ENCODE results near the gene SSU72.

Gene SSU72

DNA sequence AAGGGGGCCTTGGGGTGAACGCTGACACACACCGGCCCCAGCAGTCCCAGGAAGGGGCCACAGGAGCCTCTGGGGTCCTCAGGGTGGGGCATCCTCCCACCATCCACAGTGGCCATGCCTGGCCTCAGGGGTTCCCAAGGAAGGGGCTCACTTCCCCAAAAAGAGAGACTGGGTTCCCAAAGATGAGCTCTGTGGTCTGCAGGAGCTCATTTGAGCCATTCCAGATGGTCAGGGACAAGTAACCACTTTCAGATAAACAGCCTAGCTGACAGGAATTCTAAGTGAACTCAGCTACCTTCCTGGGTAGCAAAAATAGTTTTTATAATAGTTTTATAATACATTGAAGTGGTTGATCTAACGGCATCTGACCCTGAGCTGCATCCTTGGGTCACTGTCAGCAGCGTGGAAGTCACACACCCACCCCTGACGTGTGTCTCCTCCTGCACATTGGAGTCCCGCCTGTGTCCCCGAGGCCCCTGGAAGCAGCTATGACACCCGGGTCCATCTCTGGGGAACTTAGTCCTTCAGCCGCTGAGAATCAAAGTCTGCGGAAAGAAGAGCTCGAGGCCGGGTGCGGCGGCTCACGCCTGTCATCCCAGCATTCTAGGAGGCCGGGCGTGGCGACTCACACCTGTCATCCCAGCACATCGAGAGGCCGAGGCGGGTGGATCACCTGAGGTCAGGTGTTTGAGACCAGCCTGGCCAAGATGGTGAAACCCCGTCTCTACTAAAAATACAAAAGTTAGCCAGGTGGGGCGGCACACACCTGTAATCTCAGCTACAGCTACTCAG is 28.5 kb downstream of the SSU72 start:
- H3K27ac ChIP-seq = no peak overlapping the region
- H3K27me3 ChIP-seq = peaks cover under 1% of the 10 kb centered on the region
- H3K36me3 ChIP-seq = peaks cover 69% of the 10 kb centered on the region
- no peak overlapping the region for H3K4me3 ChIP-seq
- H3K4me1 ChIP-seq = peaks cover 28% of the 10 kb centered on the region
- no peak for TF ChIP-seq Cebpa-rat (IDR thresholded peaks at IDR 0.05)
- peaks cover 90% of the 10 kb centered on the region for H4K20me1 ChIP-seq
- no peaks in the 10 kb centered on the region for H3K9me3 ChIP-seq
- no peak overlapping the region for H3K9ac ChIP-seq
- no peak overlapping the region for H3K4me2 ChIP-seq

DNA sequence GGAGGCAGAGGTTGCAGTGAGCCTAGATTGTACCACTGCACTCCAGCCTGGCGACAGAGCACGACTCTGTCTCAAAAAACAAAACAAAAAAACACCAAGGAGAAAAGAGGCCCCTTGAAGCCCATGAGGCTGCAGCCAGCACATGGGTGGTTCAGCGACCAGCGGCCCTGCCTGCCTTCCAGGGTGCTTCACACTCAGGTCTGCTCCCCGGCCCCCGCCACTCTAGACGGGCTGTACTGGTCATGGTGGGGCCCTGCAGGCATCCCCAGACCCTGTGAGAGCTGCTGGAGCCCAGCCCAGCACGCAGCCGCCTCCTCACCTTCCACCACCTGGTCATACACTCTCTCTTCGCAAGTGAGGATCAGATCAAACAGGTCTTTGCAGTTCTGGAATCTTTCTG is 30.1 kb downstream of the SSU72 start:
- Histone ChIP-seq H3K9me3 (no peaks in the 10 kb centered on the region), H3K4me3 (no peak overlapping the region), H3K4me1 (peaks cover 19% of the 10 kb centered on the region; the same call in 1 of the 2 replicates), H3K27ac (no peak overlapping the region), H3K4me2 (no peak overlapping the region), H3K36me3 (peaks cover 75% of the 10 kb centered on the region), H4K20me1 (peaks cover 81% of the 10 kb centered on the region), H3K27me3 (peaks cover 12% of the 10 kb centered on the region), H3K9ac (no peak overlapping the region)
- no peak for TF ChIP-seq Cebpa-rat (IDR thresholded peaks at IDR 0.05)

DNA sequence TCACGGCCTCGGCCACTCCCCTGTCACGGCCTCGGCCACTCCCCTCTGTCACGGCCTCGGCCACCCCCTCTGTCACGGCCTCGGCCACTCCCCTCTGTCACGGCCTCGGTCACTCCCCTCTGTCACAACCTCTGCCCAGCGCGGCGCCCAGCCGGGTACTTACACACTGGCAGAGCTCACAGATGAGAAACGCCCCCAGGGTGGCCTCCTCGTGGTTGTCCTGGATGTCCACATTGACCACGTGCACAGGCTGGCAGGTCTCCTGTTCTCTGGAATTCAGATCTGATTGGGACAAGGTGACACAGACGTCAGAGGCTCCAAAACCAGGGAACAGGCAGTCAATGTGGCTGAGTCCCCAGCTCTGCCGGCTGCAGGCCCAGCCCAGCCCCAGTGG is 31.0 kb downstream of the SSU72 start:
- Histone ChIP-seq H3K27me3 (peaks cover 20% of the 10 kb centered on the region), H3K27ac (no peak overlapping the region), H3K9ac (no peak overlapping the region), H3K4me3 (no peak overlapping the region), H3K4me2 (no peak overlapping the region), H3K4me1 (peaks cover 16% of the 10 kb centered on the region; the same call in 1 of the 2 replicates), H3K36me3 (peaks cover 72% of the 10 kb centered on the region), H4K20me1 (peaks cover 81% of the 10 kb centered on the region), H3K9me3 (no peaks in the 10 kb centered on the region)
- no peak for TF ChIP-seq Cebpa-rat (IDR thresholded peaks at IDR 0.05)

DNA sequence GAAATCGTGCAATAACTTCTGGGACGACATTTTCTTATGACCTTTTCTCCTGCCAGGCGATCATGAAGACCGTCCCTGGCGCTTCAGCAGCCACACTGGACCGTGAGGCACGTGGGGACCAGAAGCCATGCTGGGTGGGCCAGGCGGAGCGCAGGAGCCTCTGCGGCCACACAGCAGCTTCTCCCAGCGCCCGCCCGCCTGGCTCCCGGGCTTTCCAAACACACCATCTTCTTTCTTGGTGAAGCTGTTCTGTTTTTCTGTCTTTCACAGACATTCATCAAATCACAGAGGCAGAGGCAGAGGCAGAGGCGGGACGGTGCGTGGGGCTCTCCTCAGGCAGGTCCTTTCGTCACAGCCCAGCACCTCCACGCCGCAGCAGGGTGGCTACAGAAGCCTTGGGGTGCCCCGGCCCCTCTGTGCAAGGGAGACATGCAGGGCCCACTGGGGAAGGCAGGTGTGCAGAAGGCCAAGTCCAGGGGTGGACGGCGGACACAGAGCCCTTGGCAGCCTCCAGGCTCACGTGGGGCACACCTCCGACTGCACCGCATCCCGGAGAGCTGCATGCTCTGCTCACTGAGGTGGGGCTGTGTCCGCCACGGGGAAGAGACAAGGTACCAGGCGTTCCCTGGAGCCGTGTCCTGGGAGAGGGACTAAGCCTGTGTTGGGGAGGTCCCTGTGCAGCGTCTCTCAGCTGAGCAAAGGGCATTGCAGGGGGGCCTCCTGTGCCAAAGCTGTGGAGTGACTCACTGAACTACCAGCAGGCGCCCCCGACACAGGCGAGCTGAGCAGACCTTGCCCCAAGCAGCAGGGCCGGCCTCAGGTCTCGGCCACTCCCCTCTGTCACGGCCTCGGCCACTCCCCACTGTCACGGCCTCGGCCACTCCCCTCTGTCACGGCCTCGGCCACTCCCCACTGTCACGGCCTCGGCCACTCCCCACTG is 31.6 kb downstream of the SSU72 start:
- no peak for TF ChIP-seq Cebpa-rat (IDR thresholded peaks at IDR 0.05)
- Histone ChIP-seq H3K4me3 (no peak overlapping the region), H4K20me1 (peaks cover 83% of the 10 kb centered on the region), H3K36me3 (peaks cover 66% of the 10 kb centered on the region), H3K4me2 (no peak overlapping the region), H3K27me3 (peaks cover 27% of the 10 kb centered on the region), H3K27ac (no peak overlapping the region), H3K9me3 (no peaks in the 10 kb centered on the region), H3K9ac (no peak overlapping the region), H3K4me1 (peaks cover 16% of the 10 kb centered on the region; the same call in 1 of the 2 replicates)

DNA sequence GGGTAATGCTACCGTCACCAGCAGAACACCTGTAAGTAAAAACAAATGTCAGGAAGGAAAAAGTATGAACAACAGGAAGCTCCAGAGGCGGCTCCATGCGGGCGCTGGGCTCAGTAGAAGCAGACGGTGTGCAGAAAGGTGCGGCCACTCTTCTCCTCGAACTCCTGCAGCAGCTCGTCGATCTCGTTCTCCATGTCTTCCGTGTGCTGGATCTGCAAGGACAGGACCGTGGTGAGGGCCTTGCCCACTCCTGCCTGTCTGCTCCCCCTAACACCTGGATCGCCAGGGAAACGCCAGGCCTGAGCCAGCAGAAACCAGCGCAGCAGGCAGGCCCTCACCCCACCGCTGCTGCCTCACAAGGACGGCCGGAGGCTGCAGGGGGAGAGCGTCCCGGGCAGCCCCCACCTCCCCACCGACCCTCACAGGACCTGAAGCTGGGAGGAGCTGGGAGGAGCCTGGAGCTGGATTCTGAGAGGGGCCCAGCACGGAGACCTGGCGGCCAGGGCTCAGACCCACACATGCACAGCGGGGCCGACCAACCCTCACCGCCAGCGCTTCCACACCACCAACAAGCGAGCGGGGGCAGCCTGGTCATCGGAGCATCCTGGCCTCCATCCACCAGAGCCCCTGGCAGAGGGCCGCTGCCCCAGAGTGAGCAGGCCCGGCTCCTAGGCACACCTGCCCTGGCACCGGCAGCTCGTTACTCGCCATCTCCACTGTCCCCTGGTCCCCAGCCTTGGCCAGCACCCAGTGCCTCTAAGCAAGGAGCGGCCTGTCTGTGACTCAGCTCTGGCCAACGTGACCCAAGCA is 32.5 kb downstream of the SSU72 start:
- Histone ChIP-seq H3K4me2 (no peak overlapping the region), H3K36me3 (peaks cover 57% of the 10 kb centered on the region), H3K4me3 (no peak overlapping the region), H3K9ac (no peak overlapping the region), H4K20me1 (peaks cover 80% of the 10 kb centered on the region), H3K4me1 (peaks cover 16% of the 10 kb centered on the region; the same call in 1 of the 2 replicates), H3K9me3 (no peaks in the 10 kb centered on the region), H3K27me3 (peaks cover 30% of the 10 kb centered on the region), H3K27ac (no peak overlapping the region)
- TF ChIP-seq Cebpa-rat (IDR thresholded peaks at IDR 0.05) = no peak

DNA sequence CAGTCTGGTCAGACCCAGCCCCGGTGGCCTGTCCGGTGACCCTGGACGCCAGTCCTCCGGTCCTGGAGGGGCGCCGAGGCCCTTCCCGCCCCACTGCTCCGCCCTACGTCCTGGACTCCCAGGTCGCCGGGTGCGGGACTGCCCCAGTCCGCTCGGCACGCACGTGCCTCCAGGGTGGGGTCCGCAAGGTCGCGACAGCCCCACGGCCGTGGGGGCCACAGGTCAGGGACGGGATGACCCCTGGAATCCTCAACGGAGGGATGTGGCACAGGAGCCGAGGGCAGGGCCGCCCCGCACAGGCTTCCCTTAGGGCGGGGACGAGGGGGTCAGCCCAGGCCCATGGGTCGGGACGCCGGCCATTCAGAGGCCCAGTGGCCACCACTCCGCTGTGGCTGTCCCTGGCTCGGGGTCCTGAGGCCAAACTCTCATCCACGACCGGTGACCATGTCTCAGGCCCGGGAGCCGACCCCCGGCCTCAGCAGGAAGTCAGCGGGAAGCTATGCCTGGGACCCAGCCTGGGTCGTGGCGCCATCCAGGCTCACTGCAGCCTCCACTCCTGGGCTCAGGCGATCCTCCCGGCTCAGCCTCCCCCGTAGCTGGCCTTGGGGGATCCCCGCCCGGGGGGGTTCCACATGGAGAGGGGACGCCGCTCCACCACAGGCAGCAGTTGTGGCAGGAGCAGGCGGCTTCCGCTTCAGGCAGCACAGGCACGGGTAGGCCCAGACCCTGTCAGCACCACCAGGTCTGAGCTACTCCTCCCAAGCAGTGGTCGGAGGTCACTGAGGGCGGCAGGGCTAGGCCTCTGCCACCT is 33.6 kb downstream of the SSU72 start:
- no peak overlapping the region for H3K9ac ChIP-seq

DNA sequence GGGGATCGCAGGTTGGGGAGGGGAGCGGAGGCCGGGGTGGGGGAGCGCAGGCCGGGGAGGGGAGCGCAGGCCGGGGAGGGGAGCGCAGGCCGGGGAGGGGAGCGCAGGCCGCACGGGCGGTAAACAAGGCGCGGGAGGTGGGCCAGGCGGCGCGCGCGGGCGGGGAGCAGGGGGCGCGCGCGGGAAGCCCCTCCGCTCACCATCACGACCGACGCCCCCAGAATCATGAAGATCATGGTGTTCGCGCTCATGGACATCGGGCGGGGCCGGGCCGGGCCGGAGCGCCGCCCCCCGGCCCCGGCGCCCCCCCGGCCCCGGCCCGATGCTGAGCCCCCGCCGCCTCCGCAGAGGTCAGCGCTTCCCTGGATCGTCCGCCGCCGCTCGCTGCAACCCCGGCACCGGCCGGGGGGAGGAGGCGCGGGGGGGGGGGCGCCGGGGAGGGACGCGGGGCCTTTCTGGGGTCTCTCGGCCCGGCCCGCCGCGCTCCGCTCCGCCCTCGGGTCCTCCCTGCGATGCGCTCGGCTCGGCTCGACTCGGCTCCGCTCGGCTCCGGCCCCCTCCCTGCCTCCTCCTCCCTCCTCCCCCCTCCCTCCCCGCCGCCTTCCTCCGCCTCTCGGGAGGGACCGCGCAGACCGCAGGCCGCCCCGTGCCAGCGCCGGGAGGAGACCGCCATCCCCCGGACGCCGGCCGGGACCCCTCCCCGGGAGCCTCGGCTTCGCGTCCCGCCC is 34.4 kb downstream of the SSU72 start, which contains the start of gene TMEM240:
Gene TMEM240 (minus strand): TSS at position 535 of the 728 bp plus-strand sequence. CDS start 278 bp downstream, at position 257.
- H3K36me3 ChIP-seq = peaks cover 46% of the 10 kb centered on the region
- no peak for TF ChIP-seq Cebpa-rat (IDR thresholded peaks at IDR 0.05)
- peak within 1 kb of the TSS; percentile 77 for H3K4me2 ChIP-seq
- H3K9ac ChIP-seq = no peak within 1 kb of the TSS
- H3K27ac ChIP-seq = no peak within 1 kb of the TSS
- H3K4me1 ChIP-seq = peaks cover 16% of the 10 kb centered on the region; the same call in 1 of the 2 replicates
- peak within 1 kb of the TSS; percentile 59 for H3K4me3 ChIP-seq
- no peaks in the 10 kb centered on the region for H3K9me3 ChIP-seq
- peaks cover 63% of the 10 kb centered on the region for H4K20me1 ChIP-seq
- H3K27me3 ChIP-seq = peaks cover 30% of the 10 kb centered on the region

More for the DNA sequence above, 33.6 kb downstream of the SSU72 start:
- Histone ChIP-seq H3K27me3 (peaks cover 30% of the 10 kb centered on the region), H4K20me1 (peaks cover 70% of the 10 kb centered on the region), H3K4me2 (peak overlapping the region; percentile 57), H3K4me1 (peaks cover 16% of the 10 kb centered on the region; the same call in 1 of the 2 replicates), H3K27ac (no peak overlapping the region), H3K4me3 (peak overlapping the region; percentile 45; the same call in 1 of the 2 replicates), H3K36me3 (peaks cover 50% of the 10 kb centered on the region), H3K9me3 (no peaks in the 10 kb centered on the region)
- no peak for TF ChIP-seq Cebpa-rat (IDR thresholded peaks at IDR 0.05)

Data from BLaER1 (cell line).